ENCODE results near the gene MBIP.

DNA sequence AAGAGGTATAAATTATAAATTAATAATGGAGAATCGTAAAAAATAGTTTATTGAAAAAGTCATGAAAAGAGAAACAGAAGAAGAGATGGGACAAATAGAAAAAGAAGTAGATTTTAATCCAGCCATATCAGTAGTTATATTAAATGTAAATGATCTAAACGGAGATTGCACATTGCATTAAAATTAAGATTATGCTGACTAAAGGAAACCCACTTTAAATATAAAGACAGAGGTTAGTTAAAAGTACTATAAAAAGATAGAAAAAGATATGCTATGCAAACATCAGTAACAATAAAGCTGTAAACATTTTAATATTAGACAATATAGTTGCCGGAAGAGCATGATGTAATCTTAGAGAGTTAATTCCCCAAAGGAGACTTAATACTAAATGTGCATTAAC lies 5.4 kb upstream of the MBIP start:
- TF ChIP-seq POLR2A (IDR thresholded peaks at IDR 0.05) (no peak), EP300 (IDR thresholded peaks at IDR 0.05) (no peak)
- TF ChIP-seq, protein P1, sequence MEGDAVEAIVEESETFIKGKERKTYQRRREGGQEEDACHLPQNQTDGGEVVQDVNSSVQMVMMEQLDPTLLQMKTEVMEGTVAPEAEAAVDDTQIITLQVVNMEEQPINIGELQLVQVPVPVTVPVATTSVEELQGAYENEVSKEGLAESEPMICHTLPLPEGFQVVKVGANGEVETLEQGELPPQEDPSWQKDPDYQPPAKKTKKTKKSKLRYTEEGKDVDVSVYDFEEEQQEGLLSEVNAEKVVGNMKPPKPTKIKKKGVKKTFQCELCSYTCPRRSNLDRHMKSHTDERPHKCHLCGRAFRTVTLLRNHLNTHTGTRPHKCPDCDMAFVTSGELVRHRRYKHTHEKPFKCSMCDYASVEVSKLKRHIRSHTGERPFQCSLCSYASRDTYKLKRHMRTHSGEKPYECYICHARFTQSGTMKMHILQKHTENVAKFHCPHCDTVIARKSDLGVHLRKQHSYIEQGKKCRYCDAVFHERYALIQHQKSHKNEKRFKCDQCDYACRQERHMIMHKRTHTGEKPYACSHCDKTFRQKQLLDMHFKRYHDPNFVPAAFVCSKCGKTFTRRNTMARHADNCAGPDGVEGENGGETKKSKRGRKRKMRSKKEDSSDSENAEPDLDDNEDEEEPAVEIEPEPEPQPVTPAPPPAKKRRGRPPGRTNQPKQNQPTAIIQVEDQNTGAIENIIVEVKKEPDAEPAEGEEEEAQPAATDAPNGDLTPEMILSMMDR (IDR thresholded peaks at IDR 0.05) = no peak

Measured in ovary (tissue), 3 donors.